Endothelial cell of umbilical vein (primary cell): ENCODE results near the gene SFTPB.

ENCODE experiments used
- EZH2 ChIP-seq: IDR thresholded peaks from 2 replicates; pipeline ENCODE4 v1.6.1; 2012; ENCODE audit warnings: borderline replicate concordance, low read depth, mild to moderate bottlenecking, moderate library complexity, low read length, inconsistent platforms; ENCODE audit not compliant: severe bottlenecking
- MYC ChIP-seq: IDR thresholded peaks from one replicate; pipeline ENCODE4 v1.6.1; 2011; ENCODE audit warnings: mild to moderate bottlenecking, low read depth, low read length
- POLR2A ChIP-seq: IDR thresholded peaks from 2 replicates; pipeline ENCODE4 v1.6.1; 2012; ENCODE audit warnings: low read depth, mild to moderate bottlenecking, control low read depth, low read length
- TF ChIP-seq, protein P1 (sequence below), 2 donors: IDR thresholded peaks; 1 replicate in 1 of 2; 2 replicates in 1 of 2; pipeline ENCODE4 v1.5.1; 2011; ENCODE audit warnings: low read length in 2 of 2, mild to moderate bottlenecking in 2 of 2, moderate library complexity in 2 of 2, control low read depth in 1 of 2, inconsistent platforms in 1 of 2, low read depth in 1 of 2; ENCODE audit not compliant: insufficient read depth in 1 of 2; ENCODE audit errors: extremely low read depth in 1 of 2

DNA sequence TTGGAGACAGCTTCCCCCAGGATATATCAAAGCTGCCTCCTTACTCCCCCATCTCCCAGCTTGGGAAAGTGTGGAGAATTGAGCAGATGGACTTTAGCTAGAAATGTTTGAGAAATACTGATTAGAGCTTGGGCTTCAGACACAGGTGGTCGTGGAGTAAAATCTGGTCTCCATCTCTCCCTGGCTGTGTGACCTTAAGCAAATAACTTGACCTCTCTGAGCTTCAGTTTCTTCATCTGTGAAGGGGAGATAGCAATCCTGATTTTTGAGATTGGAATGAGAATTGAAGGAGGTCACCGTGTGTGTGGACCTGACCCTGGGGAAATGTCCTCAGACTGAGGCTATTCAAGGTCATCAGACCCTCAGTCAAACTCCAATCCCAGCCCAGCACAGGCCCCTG is 29.7 kb upstream of the SFTPB start:
- TF ChIP-seq POLR2A (no peak), MYC (no peak), EZH2 (no peak)
- TF ChIP-seq, protein P1, sequence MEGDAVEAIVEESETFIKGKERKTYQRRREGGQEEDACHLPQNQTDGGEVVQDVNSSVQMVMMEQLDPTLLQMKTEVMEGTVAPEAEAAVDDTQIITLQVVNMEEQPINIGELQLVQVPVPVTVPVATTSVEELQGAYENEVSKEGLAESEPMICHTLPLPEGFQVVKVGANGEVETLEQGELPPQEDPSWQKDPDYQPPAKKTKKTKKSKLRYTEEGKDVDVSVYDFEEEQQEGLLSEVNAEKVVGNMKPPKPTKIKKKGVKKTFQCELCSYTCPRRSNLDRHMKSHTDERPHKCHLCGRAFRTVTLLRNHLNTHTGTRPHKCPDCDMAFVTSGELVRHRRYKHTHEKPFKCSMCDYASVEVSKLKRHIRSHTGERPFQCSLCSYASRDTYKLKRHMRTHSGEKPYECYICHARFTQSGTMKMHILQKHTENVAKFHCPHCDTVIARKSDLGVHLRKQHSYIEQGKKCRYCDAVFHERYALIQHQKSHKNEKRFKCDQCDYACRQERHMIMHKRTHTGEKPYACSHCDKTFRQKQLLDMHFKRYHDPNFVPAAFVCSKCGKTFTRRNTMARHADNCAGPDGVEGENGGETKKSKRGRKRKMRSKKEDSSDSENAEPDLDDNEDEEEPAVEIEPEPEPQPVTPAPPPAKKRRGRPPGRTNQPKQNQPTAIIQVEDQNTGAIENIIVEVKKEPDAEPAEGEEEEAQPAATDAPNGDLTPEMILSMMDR (IDR thresholded peaks at IDR 0.05; ENCODE audit: extremely low read depth in 1 of 2, insufficient read depth in 1 of 2, low read depth in 1 of 2, low read length in 2 of 2), result no peak
